ENCODE data around the gene XRCC2.
"Not testable (repeated sequence)": the region's sequence is repeated elsewhere in the genome, so short reads cannot be mapped to it uniquely, and the experiment has no call there.

XRCC2 gene

DNA sequence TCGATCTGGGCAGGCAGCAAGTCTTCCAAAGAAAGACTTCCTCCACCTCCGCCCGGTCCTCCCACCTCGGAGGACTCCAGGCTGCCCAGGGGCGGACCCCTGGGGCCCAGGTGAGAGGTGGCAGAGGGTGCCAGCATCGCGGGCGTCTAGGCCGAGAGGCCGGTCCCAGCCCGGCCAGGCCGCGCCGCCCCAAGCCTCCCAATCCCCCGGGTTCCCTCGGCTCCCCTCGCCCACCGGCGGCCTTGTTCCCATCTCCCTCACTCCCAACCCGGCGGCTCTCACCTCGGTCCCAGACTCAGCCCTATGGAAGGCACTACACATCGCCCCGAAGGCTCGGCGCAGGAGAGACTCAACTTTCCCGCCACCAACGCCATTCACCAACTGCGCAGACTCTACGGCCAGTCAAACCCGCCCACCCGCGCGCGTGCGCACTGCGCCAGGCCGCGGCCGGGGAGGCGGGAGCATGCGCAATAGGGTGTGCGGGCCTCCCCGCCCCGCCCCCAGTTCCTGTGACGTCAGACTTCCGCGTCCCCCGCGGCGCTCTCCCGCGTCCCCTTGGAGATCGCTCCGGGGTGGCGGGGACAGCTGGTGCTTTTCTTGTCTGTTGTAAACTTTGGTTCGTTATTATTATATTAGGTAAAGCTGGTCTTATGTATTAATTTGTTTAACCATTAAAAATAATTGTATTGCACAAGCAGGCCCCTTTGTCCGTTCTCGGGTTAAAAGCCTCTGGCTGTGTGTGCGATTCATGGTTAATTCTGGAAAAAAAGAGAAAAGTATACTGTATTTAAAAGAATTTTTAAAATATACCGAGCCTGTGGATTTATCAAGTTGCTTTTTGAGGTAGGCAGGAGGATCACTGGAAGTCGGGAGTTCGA lies at the start of gene XRCC2:
Gene XRCC2, minus strand, starts transcription at position 383 of the 878 bp plus-strand sequence. Its CDS starts 62 bp downstream, at position 321.
- DNase-seq (ENCODE audit: low spot score) = peak; percentile 94

DNA sequence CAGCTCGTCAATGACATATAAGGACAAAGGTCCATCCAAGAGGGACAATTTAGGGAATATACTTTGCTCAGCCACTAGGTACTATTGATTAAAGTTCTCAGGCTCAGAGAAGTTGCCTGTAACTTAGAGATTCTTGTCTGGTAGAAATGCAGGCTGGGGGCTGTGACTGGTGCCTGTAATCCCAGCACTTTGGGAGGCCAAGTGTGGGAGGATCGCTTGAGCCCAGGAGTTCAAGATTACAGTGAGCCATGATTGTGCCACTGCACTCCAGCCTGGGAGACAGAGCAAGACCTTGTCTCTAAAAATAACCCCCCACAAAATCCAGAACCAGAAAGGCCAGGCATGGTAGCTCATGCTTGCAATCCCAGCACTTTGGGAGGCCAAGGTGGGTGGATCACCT lies 47.4 kb upstream of the XRCC2 start:
- no peak for DNase-seq (ENCODE audit: low spot score)

DNA sequence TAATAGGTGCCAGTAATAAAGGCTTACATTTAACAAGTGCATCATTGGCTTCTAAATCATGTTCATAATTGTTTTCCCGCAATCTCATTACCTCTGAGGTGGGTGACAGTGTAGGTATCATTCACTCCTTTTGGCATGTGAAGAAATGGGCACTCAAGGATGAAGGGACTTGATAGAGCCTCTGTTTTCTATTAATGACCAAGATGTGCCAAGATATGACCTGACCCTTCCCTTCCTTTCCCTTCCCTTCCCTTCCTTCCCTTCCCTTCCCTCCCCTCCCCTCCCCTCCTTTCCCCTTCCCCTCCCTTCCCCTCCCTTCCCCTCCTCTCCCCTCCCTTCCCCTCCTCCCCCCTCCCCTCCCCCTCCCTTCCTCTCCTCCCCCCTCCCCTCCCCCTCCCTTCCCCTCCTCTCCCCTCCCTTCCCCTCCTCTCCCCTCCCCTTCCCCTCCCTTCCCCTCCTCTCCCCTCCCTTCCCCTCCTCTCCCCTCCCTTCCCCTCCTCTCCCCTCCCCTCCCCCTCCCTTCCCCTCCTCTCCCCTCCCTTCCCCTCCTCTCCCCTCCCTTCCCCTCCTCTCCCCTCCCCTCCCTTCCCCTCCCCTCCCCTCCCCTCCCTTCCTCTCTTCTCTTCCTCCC lies 36.6 kb upstream of the XRCC2 start:
- not testable (repeated sequence) for DNase-seq (ENCODE audit: low spot score)

DNA sequence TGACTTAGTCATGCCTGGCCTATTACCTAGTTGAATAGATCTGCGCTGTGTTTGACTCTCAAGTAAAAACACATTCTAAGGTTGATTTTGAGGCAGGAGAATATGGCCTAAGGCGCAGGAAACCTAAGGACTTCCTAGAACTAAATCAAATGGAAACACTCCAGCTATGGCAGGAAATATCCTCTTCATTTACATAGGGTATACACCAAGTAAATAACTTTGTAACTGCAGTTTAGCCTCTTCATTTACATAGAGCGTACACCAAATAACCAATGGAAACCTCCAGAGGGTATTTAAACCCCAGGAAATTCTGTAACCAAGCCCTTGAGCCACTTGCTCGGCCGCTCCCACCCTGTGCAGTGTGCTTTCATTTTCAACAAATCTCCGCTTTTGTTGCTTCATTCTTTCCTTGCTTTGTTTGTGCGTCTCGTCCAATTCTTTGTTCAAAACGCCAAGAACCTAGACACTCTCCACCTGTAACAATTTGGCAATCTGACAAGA lies 35.6 kb upstream of the XRCC2 start:
- DNase-seq (ENCODE audit: low spot score) = no peak

DNA sequence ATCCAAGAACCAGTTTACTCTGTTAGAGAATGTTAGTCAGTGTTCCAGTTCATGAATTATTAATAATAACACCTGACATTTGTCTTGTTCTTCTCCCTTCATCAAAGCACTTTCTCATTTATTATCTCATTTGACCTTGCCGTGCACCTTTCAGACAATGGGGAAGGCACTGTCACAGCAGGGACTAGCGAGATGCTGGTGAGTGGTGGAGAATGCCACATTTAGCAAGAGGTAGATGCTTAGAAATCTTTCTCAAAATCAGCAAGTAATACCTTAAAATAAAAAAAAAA lies 34.2 kb upstream of the XRCC2 start:
- no peak for DNase-seq (ENCODE audit: low spot score)

DNA sequence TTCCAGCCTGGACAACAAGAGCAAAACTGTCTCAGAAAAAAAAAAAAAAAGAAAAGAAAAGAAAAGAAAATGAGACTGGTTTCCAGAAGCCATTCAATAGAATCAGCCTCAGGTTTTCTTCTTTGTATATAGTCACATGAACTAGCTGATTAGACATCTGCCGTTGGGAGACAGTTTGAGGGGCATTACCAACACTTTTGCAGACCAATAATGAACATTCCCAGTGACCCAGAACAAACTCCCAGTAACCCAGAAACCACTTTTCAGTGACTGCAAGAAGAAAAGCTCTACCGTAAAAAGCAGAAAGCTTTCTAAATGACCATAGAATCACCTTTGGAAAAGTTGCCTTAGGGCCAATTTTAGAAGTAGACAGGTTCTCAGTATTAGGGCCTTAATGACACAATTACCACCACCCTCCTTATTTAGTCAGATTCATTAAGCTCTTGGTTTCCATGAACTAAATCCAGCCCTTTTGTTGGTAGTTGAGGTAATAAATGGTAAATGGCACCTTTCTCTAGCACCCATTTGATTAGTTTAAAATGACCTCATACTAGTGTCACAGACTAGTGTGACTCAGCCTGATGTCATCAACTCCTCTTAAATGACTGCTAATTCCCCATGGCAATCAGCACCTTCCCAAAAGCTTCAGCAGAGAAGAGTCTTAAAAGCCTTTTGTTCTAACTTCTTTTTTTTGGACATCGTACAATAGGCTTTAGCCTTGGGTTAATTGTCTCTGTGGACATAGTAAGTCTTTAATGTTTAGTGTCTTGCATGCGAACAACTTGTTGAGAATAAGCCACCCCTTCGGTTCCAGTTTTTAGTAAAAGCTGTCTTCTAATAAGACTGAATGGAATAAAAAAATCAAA lies 33.6 kb upstream of the XRCC2 start:
- DNase-seq (ENCODE audit: low spot score) = no peak

DNA sequence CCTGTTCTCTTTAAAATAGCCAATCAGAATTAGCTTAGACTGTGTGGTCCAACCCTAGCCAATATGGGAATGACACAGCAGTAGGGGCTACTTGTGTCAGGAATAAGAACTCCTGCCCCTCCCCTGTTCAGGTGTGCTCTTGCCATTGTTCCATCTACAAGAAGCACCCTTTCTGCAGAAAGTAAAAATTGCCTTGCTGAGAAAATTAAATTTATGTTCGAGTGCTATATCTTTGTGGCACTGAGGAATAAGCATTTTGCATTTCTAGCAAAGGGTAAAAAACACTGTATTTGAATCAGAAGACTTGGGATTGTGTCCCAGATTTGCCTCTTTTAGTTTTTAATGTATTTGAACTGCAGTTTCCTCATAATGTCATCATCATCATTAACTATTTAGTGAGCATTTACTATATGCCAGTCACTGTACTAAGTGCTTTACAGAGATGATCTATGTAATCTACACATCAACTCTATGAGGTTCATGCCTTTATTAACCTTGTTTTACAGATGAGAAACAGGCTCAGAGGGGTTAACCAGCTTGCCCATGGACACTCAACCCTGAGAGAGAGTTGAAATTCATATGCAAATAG lies 28.9 kb upstream of the XRCC2 start:
- DNase-seq (ENCODE audit: low spot score) = no peak

DNA sequence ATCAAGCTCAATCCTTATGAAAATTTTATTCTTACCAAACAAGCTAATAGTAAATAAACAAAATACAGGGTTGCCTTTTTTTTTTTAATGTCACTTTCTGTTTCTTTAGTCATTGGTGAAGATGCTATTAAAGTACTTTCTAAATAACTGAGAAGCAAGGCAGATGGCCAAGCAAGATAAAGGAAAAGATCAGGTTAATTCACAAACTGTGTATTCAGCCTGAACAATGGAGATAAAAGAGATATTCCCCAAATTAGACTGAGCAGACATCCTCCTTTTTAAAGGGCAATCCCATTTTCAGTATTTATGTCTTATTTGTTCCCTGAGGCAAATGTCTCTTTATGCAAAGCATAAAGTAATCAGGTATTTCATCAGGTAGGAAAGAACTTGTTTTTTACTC lies 23.1 kb upstream of the XRCC2 start:
- DNase-seq (ENCODE audit: low spot score) = no peak

DNA sequence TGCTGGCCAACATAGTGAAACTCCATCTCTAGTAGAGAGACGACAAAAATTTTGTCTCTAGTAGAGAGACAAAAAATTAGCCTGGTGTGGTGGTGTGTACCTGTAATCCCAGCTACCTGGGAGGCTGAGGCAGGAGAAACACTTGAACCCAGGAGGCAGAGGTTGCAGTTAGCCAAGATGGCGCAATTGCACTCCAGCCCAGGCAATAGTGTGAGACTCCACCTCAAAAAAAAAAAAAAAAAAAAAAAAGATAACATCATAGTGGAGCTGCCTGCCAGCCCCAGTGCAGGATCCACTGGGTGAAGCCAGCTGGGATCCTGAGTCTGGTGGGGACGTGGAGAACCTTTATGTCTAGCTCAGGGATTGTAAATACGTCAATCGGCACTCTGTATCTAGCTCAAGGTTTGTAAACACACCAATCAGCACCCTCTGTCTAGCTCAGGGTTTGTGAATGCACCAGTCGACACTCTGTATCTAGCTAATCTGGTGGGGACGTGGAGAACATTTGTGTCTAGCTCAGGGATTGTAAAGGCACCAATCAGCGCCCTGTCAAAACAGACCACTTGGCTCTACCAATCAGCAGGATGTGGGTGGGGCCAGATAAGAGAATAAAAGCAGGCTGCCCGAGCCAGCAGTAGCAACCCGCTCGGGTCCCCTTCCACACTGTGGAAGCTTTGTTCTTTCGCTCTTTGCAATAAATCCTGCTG lies 21.5 kb upstream of the XRCC2 start:
- DNase-seq (ENCODE audit: low spot score) = not testable (repeated sequence)

DNA sequence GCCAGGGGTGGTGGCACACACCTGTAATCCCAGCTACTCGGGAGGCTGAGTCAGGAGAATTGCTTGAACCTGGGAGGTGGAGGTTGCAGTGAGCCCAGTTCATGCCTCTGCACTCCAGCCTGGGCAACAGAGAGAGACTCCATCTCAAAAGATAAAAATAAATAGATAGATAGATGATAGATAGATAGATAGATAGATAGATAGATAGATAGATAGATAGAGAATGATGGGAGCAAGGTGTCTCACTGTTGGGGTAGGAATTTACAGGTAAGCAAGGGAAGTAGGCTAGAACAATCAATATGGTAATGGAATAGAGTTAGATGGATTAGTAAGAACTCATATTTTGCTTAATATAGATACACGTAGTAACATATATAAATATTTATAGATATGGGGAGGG lies 16.3 kb upstream of the XRCC2 start:
- DNase-seq (ENCODE audit: low spot score) = not testable (repeated sequence)

DNA sequence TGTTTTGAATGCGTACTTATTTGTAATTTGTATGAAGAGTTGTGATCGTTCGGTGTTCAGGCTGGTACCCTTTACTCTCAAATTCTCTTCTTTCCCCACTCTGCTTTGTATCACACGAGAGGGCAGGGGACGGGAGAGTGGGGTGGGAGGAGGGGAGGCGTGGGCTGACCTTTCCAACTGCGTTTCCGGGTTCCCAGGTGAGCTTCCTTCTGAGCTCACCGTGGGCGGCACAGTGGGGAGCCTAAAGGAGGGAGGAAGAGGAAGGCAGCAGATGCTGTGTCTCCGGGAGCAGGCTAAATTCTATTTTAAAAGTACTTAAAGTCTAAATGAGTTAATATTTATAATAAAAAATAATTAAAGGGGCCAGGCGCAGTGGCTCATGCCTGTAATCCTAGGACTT lies 7.4 kb upstream of the XRCC2 start:
- DNase-seq (ENCODE audit: low spot score) = no peak

DNA sequence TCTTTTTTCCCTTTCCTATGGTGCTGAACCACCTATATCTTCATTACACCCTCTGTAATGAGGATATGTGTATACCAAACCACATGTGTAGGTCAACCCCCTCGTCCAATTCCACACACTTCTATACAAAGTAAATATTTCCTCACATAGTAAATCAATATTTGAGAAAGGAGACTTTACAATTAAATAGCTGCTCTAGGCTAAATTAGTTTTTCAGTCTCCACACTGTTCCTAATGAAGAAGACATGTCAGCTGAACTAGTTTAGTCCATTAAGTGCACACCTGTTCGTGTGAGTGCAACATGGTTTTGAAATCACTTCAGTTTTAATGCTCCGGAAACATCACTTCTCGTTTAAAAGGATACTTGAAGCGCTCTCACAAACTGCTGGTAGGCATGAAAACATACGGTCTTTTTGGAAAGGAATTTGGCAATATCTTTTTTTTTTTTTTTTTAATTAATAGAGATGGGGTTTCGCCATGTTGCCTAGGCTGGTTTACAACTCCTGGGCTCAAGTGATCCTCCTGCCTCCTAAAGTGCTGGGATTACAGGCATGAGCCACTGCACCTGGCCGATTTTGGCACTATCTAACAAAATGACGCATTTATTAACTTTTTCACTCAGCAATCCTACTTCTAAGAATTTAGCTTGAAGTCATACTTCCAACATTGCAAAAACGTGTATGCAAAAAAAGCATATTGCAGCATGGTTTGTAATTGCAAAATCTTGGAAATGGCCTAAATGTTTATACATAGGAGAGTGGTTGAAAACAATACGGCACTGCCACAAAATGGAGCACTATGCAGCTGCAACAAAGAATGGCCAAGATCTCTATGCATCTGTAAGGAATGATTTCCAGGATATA lies 2.1 kb upstream of the XRCC2 start:
- no peak for DNase-seq (ENCODE audit: low spot score)

DNA sequence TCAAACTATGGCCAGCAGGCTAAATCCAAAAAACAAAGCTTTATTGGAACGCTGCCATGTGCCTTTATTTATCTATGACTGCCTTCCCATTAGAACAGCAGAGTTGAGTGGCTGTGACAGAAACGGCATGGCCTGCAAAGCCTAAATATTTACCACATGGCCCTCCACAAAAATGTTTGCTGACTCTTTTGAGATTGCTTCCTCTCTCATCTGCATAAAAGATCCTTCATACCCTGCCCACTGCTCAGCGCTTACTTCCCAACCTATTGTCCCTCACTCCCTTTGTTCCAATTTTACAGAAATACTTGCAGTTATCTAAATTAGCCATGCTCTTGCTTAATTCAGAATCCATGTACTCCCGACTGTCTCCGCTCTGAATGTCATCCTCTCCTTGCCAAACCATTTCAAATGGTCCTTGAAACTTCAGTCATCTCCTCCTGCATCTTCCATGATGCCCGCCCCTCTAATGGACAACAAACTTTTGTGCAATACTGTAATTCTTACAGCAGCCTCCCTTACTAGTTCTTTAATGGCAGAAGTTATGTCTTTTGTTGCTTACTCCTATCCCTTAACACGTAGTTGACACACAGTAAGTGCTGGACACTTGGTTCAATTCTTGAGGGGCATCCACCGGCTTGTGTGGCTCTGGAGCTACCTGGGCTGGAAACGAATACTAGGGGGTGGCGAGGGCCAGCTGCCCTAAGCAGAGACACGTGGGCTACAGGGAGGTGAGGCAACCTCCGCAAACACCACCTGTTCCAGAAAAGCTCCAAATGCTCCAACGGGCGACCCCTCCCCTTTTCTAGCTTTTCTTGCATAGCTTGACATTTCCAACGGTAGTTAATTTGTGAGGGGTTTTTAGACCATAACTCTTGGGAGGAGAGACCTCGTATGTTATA lies 832 bp downstream of the XRCC2 start:
- no peak for DNase-seq (ENCODE audit: low spot score)

DNA sequence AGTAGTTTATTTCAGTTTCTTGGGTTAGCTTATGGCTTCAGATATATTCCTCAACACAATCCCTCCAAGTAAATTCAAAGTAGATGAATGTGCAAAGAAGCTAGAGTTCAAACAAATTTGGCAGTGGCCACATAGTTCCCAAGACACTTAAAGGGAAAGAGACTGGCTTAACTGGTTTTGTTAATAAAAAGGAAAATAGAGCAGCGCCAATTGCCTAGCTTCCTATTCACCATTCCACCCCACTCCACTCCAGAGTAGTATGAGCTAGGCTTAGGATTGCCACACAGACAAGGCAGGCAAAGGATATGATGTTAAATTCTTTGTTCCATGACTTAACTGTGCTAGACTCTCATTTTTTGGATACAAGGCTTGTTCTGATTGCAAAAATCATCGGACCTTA lies 2.0 kb downstream of the XRCC2 start:
- DNase-seq (ENCODE audit: low spot score) = no peak

DNA sequence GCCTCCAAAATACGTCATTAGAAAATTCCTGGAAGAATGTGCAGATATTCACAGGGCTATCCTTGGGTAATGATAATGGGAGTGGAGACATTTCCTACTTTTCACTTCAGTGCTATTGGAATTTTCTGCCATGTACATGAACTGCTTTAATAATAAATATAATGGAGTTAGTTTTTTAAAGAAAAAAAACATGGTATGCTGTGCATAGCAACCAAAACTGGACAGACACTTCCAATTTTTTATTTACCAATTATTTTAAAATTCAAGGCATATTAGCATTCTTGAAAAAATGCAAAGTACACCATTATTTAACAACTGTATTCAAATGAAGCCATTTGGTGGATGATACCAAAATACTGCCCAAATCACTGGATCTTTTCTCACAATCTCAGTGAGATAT lies 3.3 kb downstream of the XRCC2 start:
- DNase-seq (ENCODE audit: low spot score) = no peak

DNA sequence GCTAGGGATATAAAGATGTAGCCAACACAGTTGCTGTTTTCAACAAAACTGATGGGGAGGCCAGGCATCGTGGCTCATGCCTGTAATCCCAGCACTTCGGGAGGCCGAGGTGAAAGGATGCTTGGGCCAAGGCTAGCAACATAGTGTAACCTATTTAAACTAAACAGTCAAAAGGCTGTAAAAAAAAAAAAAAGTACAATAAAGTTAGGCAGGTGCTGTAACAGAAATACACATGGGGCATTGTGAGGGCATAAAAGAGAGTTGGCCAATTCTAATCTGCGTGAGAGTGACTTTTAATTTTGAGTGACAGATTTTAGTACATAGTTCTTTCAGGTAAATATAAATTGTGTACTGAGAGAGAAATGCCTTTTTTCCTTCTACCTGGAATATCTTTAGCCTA lies 6.2 kb downstream of the XRCC2 start:
- DNase-seq (ENCODE audit: low spot score) = no peak

DNA sequence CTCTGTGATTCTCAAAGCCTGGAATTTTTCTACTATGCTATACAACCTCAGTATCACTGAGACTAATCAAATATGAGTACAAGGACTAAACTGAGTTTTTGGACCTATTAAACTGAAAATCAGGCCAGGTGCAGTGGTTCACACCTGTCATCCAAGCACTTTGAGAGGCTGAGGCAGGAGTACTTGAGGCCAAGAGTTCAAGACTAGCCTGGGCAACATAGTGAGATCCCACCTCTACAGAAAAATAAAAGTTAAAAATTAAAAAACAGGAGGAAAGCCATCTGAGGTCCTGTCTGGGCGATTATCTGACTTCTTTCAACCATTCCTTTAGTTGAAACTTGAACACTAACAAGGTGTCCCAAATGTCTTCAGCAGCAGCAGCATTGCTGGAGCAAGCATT lies 7.0 kb downstream of the XRCC2 start:
- no peak for DNase-seq (ENCODE audit: low spot score)

DNA sequence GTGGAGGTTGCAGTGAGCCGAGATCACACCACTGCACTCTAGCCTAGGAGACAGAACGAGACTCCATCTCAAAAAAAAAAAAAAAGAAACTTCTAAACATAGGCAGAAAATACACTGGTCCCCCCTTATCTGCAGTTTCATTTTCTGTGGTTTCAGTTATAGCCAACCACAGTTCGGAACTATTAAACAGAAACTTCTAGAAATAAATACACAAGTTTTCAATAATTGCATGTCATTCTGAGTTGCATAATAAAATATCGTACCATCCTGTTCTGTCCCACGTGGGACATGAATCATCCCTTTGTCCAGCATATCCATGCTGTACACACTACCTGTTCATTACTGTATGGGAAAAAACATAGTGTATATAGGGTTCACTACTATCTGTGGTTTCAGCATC lies 8.0 kb downstream of the XRCC2 start:
- no peak for DNase-seq (ENCODE audit: low spot score)

DNA sequence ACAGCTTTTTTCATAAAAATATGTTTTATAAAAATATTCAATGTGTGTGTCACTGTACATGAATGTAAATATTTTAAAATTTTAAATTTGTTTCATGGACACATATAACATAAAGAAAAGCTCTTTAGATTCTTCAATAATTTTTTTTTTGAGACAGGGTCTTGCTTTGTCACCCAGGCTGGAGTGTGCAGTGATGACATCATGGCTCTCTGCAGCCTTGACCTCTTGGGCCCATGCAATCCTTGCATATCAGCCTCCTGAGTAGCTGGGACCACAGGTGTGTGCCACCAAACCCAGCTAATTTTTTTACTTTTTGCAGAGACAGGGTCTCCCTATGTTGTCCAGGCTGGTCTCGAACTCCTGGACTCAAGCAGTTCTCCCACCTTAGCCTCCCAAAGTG lies 9.9 kb downstream of the XRCC2 start:
- no peak for DNase-seq (ENCODE audit: low spot score)

DNA sequence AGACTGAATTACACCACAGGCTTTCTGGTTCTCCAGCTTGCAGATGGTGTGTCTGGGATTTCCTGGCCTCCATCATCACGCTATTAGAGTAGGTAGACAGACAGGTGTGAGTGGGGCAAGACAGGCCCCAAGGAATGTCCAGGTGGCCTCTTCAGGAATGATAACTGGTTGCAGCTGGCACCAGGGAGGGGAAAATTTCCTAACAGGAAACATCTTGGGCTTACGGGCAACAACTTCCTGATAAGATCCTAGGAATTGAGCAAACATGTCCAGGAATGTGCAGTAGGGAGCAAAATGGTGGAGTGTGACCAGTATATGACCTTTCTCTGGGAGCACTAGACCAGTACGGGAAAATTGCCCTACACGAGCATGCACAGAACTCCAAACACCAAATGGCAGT lies 11.3 kb downstream of the XRCC2 start:
- DNase-seq (ENCODE audit: low spot score) = no peak
